A549 treated with GW870086 at 1 μM for 4 hours (cell line): Measurements from ENCODE around the gene CXorf65. TPM values are rescaled to one million over a fixed set of nuclear protein-coding genes. Genes with fewer than 3 reads are reported as not detected.

Source experiments
- total RNA-seq: library from RNA; stranded (reverse); fragments of 200-300 nt; extraction: Qiagen RNA extraction; gene quantifications from 5 replicates; pipeline ENCODE4 v1.2.3, GENCODE V29; 2022; ENCODE audit warnings: low read depth

CXorf65 gene
- total RNA-seq, result not detected in 5 replicates

DNA sequence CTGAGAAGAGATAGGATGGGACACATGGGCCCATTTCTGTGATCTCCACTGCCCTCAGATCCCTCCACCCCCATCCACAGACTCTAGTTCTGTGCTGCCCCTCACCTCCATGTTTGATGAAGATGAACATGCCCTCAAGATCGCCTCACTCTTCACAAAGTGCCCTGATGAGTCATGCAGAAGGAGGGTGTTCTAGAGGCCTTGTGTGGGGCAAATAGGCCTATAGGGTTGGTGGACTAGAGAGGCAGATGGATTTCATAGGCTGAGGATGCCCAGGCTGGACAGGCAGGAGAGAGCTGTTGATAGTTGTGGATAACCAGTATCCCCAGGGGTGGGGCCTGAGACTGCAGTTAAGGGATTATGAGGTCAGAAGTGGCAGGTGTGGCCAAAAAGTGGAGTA, at the start of gene CXorf65:
TSS of gene CXorf65 (minus strand) at position 314 of the 400 bp plus-strand sequence. CDS start at position 130, 184 bp downstream.

DNA sequence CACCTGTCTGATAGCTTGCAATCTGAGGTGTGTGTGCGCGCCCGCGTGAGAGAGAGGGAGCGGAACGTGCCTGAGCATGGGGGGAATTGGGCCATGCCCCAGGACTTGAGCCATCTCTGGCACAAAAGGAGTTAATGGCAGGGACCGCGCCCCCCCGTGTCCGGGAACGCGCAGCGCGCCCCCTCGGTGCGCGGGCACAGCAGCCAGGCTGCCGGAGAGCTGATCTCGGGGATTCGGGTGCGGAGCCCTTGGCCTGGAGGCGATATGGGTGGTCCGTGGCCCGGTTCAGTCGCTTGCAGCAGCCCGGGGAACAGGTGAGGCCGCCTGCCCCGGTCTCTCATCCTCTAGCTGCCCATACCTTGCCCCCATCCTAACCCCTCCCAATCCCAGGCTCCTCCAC, 38.1 kb upstream of the CXorf65 start, which contains the start of gene NLGN3:
TSS of gene NLGN3 (plus strand) at position 191 of the 400 bp plus-strand sequence. CDS start 2,909 bp downstream, outside the sequence.

DNA sequence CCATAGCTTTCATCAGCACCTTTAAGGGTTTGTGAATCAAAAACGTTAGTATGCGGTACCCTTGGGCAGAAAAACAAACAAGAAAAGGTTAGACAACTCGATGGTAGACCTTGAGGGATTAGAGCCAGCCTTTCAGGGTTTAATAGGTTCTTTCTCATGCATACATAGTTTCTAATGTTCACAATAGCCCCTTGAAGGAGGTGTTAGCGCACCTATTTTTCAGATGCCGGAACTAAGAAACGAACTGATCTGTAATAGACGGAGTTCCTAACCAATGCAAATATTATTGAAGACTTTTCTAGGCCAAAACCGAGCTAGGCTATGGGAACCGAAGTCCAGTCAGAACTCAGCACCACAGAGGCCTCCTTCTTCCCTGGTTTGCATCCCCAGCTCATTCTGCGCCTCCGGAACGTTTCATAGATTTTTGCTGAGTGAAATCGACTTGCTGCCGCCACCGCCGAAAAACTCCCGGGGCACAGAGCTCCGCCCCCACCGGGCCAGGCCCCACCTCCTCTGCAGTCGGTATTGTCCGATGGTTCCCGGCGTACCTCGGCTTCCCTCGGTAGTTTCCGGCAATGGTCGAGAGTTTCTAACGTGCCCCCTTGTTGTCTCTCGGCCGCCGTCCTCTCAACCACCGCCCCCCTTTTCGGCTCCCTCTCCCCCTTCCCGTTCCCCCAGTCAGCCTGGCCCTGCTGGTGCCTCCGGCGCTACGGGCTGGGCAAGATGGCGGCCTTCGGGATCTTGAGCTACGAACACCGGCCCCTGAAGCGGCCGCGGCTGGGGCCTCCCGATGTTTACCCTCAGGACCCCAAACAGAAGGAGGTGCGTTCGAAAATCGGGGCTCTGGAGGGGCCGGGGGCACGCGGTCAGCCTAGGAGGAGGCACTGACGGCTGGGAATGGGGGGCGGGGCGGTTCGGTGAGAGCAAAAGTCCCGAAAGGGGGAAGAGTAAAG, 11.8 kb upstream of the CXorf65 start, which contains the start of gene MED12:
TSS of gene MED12 (plus strand) at position 565 of the 953 bp plus-strand sequence. CDS start at position 724, 159 bp downstream.

DNA sequence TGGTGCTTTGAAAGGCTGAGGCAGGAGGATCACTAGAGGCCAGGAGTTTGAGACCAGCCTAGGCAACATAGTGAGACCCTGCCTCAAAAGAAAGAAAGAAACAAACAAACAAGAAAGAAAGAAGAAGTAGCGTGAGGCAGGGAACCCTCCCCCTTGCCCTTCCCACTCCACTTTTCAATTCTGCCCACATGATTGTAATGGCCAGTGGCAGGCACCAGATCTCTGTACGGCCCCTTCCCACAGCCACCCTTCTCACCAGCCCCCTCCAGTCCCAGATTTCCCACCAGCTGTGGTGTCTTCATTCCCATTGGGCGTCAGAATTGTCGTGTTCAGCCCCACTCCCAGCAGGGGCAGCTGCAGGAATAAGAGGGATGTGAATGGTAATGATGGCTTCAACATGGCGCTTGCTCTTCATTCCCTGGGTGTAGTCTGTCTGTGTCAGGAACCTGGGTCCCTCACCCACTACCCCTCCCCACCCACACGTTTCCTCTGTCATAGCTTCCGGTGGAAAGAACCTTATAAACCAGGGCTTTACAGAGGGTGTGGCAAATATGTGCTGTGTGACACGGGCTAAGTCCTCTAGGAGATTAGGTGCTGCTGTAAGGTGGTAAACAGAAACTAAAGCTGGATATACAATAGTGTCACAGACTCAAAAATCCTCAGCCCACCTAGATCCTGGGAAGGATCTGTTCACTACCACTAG, 4.8 kb upstream of the CXorf65 start, which contains the start of gene IL2RG:
TSS of gene IL2RG (minus strand) at position 437 of the 703 bp plus-strand sequence. CDS start at position 399, 38 bp downstream.

DNA sequence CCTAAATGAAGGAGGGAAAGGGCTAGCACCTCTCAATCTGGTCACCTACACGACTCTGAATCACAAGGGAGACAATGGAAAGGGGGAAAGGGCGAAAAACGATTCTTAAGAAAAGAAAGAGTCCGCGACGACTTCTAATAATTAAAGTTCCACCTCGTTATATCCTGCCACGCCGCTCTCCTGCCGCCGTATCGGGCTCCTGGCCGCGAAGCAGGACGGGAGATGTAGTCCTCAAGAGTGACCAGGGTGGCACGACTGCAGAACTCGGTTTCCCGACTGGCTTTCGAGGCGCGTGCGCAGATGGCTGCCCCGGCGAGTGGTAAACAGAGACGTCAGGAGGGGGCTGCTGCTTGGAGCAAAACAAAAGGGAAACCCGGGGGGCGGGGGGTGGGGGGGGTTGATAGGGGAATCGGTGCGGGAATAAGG, 11.0 kb downstream of the CXorf65 start, which contains the start of gene FOXO4:
TSS of gene FOXO4 (plus strand) at position 297 of the 426 bp plus-strand sequence. CDS start 678 bp downstream, outside the sequence.

DNA sequence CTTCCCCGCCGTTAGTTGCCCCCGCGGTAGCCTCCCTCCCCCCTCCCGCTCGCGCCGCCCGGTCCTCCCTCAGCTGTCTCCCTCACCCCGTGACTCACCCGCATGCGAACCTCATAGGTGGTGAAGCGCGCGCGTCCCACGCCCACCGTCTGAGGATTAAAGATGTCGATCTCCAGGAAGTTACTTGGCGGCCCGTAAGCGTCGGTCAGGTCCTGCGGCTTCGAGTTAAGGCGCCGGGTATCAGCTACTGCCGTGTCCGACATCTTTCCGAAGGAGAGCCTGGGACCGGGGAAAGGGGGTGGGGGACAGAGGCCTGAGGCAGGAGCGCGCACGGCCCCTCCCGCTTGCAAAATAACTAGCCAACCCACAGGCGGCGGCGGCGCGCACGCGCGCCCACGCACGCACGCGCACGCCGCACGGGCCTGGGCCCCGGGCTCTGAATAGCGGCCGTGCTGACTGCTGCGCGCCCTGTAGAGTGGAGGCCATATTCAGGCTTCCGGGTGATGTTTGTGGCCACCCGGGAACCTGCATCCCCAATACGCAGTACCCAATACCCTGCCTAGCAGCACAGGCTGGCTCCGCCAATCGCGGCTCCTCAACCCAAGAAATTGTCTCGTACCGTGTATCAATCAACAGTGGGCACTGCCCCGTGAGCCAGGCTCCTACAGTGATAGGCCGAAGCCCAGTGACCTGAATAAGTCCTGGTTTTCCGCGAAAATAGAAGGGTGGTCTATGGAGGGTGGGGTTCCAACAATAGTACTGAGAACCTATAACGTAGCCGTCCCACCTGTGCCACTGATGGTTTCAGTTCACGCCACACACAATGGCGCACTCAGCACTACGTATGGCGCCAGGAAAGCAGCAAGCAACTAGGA, 38.3 kb downstream of the CXorf65 start, which contains the start of gene SNX12:
TSS of gene SNX12 (minus strand) at position 291 of the 875 bp plus-strand sequence. CDS start at position 263, 28 bp downstream.

Other genes starting within 250 kb of the CXorf65 start
- gene TEX11, start 198.0 kb downstream of the CXorf65 start, total RNA-seq, result not detected in 5 replicates
- gene SLC7A3, start 175.6 kb downstream of the CXorf65 start, total RNA-seq, result 0.08 TPM in 1 of 5 replicates, not detected in the others
- gene SNX12, start 38.4 kb downstream of the CXorf65 start, total RNA-seq, result 69.4 to 77.8 TPM (median 74.9 TPM) in 5 replicates
- 1.1 to 1.4 TPM (median 1.2 TPM) in 5 replicates for gene FOXO4, start 10.9 kb downstream of the CXorf65 start, total RNA-seq
- 0.15 to 0.49 TPM (median 0.23 TPM) in 5 replicates for gene IL2RG, start 4.8 kb upstream of the CXorf65 start, total RNA-seq
- gene MED12, start 11.9 kb upstream of the CXorf65 start, total RNA-seq, result 8.5 to 13.1 TPM (median 10.1 TPM) in 5 replicates
- gene NLGN3, start 38.1 kb upstream of the CXorf65 start, total RNA-seq, result 0.70 to 1.2 TPM (median 1.00 TPM) in 5 replicates
- 0.12 to 0.13 TPM in 2 of 5 replicates, not detected in the others for gene GJB1, start 116.5 kb upstream of the CXorf65 start, total RNA-seq
- 10.1 to 13.6 TPM (median 12.1 TPM) in 5 replicates for gene ZMYM3, start 147.4 kb upstream of the CXorf65 start, total RNA-seq
- gene NONO, start 176.9 kb upstream of the CXorf65 start, total RNA-seq, result 303 to 378 TPM (median 343 TPM) in 5 replicates
- 0.81 to 1.2 TPM (median 0.88 TPM) in 5 replicates for gene ITGB1BP2, start 195.0 kb upstream of the CXorf65 start, total RNA-seq